K562 (cell line): ENCODE results near the gene RAB3D.

Experiments used
- BRCA1 ChIP-seq, 2 experiments: fragments of 450-650 bp in 1 of 2; sonication (generic) in 1 of 2; formaldehyde crosslinking in 1 of 2; IDR thresholded peaks; 2 replicates each; pipeline versions ENCODE4 v1.5.0 to v1.6.1; 2017 to 2020; ENCODE audit warnings: mild to moderate bottlenecking in 1 of 2, missing genetic modification reagents in 1 of 2
- CBX2 ChIP-seq: fragments of 200-600 bp; sonication (generic); IDR thresholded peaks from one replicate; pipeline ENCODE4 v1.6.1; 2012; ENCODE audit warnings: mild to moderate bottlenecking, low read length, inconsistent platforms; ENCODE audit not compliant: insufficient read depth, poor library complexity, severe bottlenecking
- PCBP1 ChIP-seq: fragments of 200-400 bp; formaldehyde crosslinking; IDR thresholded peaks from 2 replicates; pipeline ENCODE4 v1.6.1; 2018; ENCODE audit warnings: mild to moderate bottlenecking, low read depth, low read length; ENCODE audit not compliant: poor library complexity, severe bottlenecking
- POLR2A ChIP-seq: fragments of 450-650 bp; conservative IDR thresholded peaks from 2 replicates; pipeline ENCODE4 v1.6.1; 2016
- RAD21 ChIP-seq, 2 experiments: fragments of 250-450 bp in 1 of 2; fragments of 450-650 bp in 1 of 2; sonication (Bioruptor Pico) in 1 of 2; formaldehyde crosslinking in 1 of 2; IDR thresholded peaks in 1 of 2; conservative IDR thresholded peaks in 1 of 2; 2 replicates each; pipeline versions ENCODE4 v1.4.0 to v1.8.0; 2020 to 2022; ENCODE audit warnings: mild to moderate bottlenecking in 2 of 2, moderate library complexity in 1 of 2
- RAD51 ChIP-seq: fragments of 450-650 bp; IDR thresholded peaks from 2 replicates; pipeline ENCODE4 v1.7.1; 2016; ENCODE audit warnings: low read depth, mild to moderate bottlenecking, borderline replicate concordance
- TBP ChIP-seq: optimal IDR thresholded peaks from 2 replicates; pipeline ENCODE3; 2011; ENCODE audit warnings: low read depth, low read length, improper control_type of control experiment
- TCF7L2 ChIP-seq: fragments of 150-350 bp; IDR thresholded peaks from 2 replicates; pipeline ENCODE4 v1.6.1; 2016; ENCODE audit warnings: low read depth, mild to moderate bottlenecking, low read length, moderate library complexity
- ZNF780A ChIP-seq: fragments of 250-450 bp; sonication (Bioruptor Pico); IDR thresholded peaks from 2 replicates; pipeline ENCODE4 v1.5.0; 2021; ENCODE audit warnings: mild to moderate bottlenecking
- TF ChIP-seq, protein P1 (sequence below): sonication (generic); formaldehyde crosslinking; IDR thresholded peaks from 2 replicates; pipeline ENCODE4 v1.8.0; 2023; ENCODE audit warnings: mild to moderate bottlenecking, missing genetic modification reagents
- TF ChIP-seq, protein P2 (sequence below), 3 experiments: IDR thresholded peaks in 2 of 3; conservative IDR thresholded peaks in 1 of 3; 2 replicates each; pipeline ENCODE4 v1.5.1; 2011 to 2012; ENCODE audit warnings: low read length in 3 of 3, mild to moderate bottlenecking in 3 of 3, control low read depth in 2 of 3, improper control_type of control experiment in 1 of 3, inconsistent platforms in 1 of 3, low read depth in 1 of 3, mixed read lengths in 1 of 3, moderate library complexity in 1 of 3; ENCODE audit not compliant: insufficient read depth in 2 of 3
- TF ChIP-seq, protein P3 (sequence below): fragments of 450-650 bp; IDR thresholded peaks from 2 replicates; pipeline ENCODE4 v1.6.1; 2018; ENCODE audit not compliant: partially characterized antibody
- TF ChIP-seq, protein P4 (sequence below): IDR thresholded peaks from 2 replicates; pipeline ENCODE4 v1.6.1; 2014; ENCODE audit warnings: antibody characterized with exemption

DNA sequence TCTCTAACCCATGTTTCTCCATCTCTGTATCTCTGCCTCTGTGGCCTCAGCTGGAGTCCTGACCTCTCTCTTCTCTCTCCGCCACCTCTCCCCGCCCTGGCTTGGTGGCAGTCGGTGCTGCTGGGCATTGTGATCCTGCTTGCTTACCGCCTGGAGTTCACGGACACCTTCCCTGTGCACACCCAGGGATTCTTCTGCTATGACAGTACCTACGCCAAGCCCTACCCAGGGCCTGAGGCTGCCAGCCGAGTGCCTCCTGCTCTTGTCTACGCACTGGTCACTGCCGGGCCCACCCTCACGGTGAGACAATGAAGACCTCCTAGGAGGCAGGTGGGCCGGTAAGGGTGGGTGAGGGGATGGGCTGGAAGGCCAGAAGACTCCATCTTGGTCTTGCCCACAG, 20.0 kb upstream of the RAB3D start:
- TF ChIP-seq RAD51, result no peak
- no peak for TF ChIP-seq TBP
- TF ChIP-seq, protein P1, sequence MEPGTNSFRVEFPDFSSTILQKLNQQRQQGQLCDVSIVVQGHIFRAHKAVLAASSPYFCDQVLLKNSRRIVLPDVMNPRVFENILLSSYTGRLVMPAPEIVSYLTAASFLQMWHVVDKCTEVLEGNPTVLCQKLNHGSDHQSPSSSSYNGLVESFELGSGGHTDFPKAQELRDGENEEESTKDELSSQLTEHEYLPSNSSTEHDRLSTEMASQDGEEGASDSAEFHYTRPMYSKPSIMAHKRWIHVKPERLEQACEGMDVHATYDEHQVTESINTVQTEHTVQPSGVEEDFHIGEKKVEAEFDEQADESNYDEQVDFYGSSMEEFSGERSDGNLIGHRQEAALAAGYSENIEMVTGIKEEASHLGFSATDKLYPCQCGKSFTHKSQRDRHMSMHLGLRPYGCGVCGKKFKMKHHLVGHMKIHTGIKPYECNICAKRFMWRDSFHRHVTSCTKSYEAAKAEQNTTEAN (CRISPR knock-in tag), result no peak
- no peak for TF ChIP-seq BRCA1 (IDR thresholded peaks at IDR 0.05)
- no peak for TF ChIP-seq BRCA1 (CRISPR knock-in tag; IDR thresholded peaks at IDR 0.05)
- TF ChIP-seq, protein P2, sequence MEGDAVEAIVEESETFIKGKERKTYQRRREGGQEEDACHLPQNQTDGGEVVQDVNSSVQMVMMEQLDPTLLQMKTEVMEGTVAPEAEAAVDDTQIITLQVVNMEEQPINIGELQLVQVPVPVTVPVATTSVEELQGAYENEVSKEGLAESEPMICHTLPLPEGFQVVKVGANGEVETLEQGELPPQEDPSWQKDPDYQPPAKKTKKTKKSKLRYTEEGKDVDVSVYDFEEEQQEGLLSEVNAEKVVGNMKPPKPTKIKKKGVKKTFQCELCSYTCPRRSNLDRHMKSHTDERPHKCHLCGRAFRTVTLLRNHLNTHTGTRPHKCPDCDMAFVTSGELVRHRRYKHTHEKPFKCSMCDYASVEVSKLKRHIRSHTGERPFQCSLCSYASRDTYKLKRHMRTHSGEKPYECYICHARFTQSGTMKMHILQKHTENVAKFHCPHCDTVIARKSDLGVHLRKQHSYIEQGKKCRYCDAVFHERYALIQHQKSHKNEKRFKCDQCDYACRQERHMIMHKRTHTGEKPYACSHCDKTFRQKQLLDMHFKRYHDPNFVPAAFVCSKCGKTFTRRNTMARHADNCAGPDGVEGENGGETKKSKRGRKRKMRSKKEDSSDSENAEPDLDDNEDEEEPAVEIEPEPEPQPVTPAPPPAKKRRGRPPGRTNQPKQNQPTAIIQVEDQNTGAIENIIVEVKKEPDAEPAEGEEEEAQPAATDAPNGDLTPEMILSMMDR (IDR thresholded peaks at IDR 0.05 in 2 of 3, conservative IDR thresholded peaks at IDR 0.05 in 1 of 3; ENCODE audit: insufficient read depth in 2 of 3, low read depth in 1 of 3, low read length in 3 of 3), result no peak
- TF ChIP-seq, protein P3, sequence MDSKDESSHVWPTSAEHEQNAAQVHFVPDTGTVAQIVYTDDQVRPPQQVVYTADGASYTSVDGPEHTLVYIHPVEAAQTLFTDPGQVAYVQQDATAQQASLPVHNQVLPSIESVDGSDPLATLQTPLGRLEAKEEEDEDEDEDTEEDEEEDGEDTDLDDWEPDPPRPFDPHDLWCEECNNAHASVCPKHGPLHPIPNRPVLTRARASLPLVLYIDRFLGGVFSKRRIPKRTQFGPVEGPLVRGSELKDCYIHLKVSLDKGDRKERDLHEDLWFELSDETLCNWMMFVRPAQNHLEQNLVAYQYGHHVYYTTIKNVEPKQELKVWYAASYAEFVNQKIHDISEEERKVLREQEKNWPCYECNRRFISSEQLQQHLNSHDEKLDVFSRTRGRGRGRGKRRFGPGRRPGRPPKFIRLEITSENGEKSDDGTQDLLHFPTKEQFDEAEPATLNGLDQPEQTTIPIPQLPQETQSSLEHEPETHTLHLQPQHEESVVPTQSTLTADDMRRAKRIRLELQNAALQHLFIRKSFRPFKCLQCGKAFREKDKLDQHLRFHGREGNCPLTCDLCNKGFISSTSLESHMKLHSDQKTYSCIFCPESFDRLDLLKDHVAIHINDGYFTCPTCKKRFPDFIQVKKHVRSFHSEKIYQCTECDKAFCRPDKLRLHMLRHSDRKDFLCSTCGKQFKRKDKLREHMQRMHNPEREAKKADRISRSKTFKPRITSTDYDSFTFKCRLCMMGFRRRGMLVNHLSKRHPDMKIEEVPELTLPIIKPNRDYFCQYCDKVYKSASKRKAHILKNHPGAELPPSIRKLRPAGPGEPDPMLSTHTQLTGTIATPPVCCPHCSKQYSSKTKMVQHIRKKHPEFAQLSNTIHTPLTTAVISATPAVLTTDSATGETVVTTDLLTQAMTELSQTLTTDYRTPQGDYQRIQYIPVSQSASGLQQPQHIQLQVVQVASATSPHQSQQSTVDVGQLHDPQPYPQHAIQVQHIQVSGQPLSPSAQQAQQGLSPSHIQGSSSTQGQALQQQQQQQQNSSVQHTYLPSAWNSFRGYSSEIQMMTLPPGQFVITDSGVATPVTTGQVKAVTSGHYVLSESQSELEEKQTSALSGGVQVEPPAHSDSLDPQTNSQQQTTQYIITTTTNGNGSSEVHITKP, result no peak
- TF ChIP-seq PCBP1, result no peak
- TF ChIP-seq, protein P4, sequence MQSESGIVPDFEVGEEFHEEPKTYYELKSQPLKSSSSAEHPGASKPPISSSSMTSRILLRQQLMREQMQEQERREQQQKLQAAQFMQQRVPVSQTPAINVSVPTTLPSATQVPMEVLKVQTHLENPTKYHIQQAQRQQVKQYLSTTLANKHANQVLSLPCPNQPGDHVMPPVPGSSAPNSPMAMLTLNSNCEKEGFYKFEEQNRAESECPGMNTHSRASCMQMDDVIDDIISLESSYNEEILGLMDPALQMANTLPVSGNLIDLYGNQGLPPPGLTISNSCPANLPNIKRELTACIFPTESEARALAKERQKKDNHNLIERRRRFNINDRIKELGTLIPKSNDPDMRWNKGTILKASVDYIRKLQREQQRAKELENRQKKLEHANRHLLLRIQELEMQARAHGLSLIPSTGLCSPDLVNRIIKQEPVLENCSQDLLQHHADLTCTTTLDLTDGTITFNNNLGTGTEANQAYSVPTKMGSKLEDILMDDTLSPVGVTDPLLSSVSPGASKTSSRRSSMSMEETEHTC, result no peak
- no peak for TF ChIP-seq POLR2A
- no peak for TF ChIP-seq ZNF780A
- TF ChIP-seq TCF7L2, result no peak
- TF ChIP-seq RAD21 (CRISPR knock-in tag; conservative IDR thresholded peaks at IDR 0.05 in 1 of 2, IDR thresholded peaks at IDR 0.05 in 1 of 2), result no peak
- TF ChIP-seq CBX2, result no peak
